GM19372 (cell line): Measurements from ENCODE around the gene ANO10.
A peak's percentile ranks its signal among the peaks of the same experiment; 100 is the strongest.
"Not testable (repeated sequence)": the region's sequence is repeated elsewhere in the genome, so short reads cannot be mapped to it uniquely, and the experiment has no call there.

ENCODE experiments used
- ATAC-seq: cut with Tn5 transposase; IDR thresholded peaks from one replicate; pipeline ENCODE4 v1.9.1; 2021; ENCODE audit warnings: mild to moderate bottlenecking, low read depth, moderate library complexity; ENCODE audit not compliant: unreplicated experiment

ANO10 gene

GRCh38 chr3:43629257-43629656 is 7.4 kb upstream of the ANO10 start:
- ATAC-seq: peak; percentile 67

GRCh38 chr3:43627360-43627759 is 5.5 kb upstream of the ANO10 start:
- ATAC-seq: no peak

GRCh38 chr3:43624619-43625305 is 3.0 kb upstream of the ANO10 start:
- no peak for ATAC-seq

DNA sequence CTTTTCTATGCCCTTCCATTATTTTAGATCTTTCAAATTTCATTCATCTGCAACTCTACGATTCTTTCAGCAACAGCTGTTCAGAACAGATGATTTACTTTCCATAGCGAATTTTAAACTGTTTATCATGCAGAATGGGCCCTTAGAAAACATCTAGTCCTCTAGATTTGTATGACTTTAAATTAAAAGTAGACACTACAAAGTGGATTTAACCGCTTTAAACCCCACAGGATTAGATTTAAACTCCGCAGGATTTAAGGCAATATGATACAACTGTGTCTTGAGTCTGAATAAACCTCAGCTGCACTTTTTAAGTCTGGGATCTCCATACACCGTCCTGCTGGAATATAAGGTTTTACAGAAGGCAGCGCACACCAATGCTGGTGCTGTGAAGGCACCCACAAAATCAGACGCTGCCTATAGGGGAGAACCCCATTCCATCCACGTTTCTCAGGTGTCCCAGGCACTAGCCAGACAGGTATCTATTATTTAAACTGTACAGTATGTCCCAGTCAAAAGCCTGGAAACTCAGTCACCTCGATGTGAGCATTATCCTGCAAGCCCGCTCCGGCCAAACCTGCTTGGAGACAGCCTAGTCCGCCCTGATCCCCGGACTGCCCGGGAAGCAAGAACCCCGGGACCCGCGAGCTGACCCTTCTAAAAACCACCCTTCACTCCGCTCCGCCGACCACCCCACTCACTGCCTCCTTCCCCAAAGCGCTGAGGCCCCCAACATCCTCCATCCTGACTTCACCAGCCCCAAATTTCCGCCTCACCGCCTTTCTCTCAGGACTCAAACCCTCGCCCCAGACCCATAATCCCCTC is 768 bp downstream of the ANO10 start:
- no peak for ATAC-seq

DNA sequence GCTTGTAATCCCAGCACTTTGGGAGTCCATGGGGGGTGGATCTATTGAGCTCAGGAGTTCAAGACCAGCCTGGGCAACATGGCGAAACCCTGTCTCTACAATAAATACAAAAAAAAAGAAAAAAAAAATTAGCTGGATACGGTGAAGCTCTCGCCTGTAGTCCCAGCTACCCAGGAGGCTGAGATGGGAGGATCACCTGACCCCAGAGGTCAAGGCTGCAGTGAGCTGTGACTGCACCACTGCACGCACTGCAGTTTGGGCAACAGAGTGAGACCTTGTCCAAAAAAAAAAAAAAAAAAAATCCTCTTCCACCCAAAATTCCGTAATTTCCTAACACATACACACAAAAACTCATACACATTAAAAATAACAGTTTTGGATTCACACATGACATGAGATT is 2.2 kb downstream of the ANO10 start:
- no peak for ATAC-seq

GRCh38 chr3:43618142-43618541 is 3.7 kb downstream of the ANO10 start:
- no peak for ATAC-seq

DNA sequence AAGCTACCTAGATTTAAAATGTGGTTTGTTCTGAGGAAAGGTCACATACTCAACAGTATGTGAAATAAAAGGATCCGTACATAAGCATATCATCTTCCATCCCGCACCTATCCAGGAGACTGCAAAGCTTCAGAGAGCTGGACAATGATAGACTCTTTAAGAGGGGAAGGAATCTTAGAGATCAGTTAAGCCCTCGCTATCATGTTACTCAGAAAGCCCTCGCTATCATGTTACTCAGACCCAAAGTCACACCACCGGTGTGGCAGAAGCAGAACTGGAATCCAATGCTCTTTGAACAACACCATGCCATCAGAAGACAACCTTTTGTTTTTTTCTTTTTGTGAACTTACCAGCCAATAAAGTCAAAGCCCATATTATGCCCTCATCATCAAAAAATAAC is 5.8 kb downstream of the ANO10 start:
- ATAC-seq: no peak

DNA sequence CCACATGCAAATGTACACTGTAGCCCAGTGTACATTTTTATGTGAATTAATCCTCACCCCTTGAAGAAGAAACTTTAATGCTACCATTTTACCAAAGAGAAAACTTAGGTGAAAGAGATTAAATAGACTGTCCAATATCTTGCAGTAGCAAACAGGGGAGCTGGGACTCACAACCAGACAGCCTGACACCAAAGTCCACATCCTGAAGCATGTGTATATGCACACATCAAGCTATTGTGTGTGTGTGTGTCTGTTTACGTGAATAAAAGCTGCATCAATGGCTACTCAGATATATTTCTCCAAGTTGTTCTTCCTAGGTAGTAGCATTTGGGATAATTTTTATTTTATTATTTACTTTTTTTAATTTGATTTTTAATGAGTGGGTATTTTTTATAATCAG is 6.7 kb downstream of the ANO10 start:
- ATAC-seq: no peak

DNA sequence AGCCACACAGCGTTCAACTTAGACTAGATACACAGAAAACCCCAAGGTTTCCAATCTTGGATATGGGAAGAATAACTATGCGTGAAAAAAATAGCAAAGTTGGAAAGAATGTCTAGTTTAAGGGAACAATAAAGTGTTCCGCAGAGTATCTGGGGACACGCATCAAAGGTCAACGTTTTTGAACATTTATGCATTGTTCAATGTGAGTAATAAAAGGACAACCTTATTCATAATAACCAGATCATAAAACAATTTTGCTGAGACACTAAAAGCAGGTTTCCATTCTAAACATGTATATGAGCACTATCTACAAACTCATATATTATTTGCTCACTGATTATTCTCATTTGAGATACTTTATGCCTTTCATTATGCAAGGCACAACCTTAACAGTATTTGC is 7.8 kb downstream of the ANO10 start:
- no peak for ATAC-seq

DNA sequence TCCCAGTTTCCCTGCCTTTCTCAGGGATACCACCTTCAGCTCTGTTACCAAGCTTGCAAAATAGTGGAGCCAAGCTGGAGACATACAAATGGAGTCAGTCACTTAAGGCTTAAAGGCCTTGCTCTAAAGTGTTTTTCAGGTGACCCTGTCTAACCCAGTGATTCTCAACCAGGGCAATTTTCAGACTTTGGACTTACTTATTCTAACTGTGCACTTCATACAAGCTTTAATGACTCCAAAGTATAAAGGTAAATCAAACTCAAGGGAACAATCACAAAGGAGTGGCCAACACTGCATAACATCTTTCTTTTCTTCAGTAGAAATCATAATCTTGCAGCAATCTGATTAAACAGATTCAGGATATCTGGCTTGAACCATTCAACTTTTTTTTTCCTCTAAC is 9.4 kb downstream of the ANO10 start:
- no peak for ATAC-seq

- ATAC-seq: no peak
These were observed 12.4 kb downstream of the ANO10 start for GRCh38 chr3:43609406-43609805.

DNA sequence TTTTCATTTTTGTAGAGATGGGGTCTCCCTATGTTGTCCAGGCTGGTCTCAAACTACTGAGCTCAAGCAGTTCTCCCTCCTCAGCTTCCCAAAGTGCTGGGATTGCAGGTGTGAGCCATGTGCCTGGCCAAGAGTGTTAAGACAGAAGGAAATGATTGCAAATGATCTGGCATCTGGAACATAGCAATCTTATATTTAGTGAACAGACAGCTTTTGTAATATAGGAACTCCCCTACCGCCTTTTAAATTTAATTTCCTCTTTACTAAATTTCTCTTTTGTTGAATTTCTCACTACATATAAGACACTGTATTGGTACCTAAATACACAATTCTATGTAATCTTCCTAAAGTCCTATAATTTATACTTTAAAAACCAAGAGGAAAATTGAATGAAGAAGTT is 13.1 kb downstream of the ANO10 start:
- no peak for ATAC-seq

DNA sequence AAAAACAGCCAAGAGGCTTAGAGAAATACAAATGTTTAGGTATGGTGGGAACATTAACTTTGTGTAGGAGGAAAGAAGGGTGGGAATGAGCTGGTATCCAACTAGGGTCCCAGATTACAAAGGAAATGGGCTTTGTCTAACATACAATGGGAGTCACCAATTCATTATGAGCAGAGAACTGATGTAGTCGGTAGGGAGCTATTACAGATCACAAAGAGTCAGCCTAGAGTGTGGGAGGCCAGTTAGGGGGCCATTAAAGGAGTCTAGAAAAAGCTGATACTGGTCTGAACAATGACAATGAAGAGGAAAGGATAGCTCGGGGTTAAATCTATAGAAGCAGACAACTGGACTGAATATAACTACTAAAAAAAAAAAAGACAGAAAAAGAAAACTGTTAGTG is 15.5 kb downstream of the ANO10 start:
- no peak for ATAC-seq

GRCh38 chr3:43599959-43600358 is 21.9 kb downstream of the ANO10 start:
- ATAC-seq: not testable (repeated sequence)

DNA sequence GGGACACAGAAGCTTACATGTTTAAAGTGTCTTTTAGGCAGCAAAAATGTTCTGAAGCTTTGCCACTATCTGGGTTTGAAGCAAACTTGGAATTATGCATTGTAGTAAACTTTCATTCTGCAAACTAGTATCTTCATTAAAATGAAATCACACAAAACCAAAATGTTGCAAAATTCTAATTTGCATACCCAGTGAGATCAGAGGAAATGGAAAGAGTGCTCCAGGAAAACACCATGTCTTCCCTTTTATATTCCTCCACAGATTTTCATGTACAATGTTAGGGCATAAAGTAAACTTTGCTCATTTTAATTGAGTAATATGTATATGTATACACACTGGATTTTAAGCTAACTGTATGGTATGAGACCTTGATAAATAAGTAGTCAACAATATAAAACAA is 23.9 kb downstream of the ANO10 start:
- ATAC-seq: no peak

GRCh38 chr3:43596178-43596577 is 25.6 kb downstream of the ANO10 start:
- not testable (repeated sequence) for ATAC-seq

DNA sequence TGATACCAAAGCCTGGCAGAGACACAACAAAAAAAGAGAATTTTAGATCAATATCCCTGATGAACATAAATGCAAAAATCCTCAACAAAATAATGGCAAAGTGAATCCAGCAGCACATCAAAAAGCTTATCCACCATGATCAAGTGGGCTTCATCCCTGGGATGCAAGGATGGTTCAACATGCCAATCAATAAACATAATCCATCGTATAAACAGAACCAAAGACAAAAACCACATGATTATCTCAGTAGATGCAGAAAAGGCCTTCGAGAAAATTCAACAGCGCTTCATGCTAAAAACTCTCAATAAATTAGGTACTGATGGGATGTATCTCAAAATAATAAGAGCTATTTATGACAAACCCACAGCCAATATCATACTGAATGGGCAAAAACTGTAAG is 26.5 kb downstream of the ANO10 start:
- ATAC-seq: not testable (repeated sequence)

DNA sequence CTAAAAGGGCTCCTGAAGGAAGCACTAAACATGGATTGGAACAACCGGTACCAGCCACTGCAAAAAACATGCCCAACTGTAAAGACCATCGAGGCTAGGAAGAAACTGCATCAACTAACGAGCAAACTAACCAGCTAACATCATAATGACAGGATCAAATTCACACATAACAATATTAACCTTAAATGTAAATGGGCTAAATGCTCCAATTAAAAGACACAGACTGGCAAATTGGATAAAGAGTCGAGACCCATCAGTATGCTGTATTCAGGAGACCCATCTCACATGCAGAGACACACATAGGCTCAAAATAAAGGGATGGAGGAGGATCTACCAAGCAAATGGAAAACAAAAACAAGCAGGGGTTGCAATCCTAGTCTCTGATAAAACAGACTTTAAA is 28.2 kb downstream of the ANO10 start:
- not testable (repeated sequence) for ATAC-seq

DNA sequence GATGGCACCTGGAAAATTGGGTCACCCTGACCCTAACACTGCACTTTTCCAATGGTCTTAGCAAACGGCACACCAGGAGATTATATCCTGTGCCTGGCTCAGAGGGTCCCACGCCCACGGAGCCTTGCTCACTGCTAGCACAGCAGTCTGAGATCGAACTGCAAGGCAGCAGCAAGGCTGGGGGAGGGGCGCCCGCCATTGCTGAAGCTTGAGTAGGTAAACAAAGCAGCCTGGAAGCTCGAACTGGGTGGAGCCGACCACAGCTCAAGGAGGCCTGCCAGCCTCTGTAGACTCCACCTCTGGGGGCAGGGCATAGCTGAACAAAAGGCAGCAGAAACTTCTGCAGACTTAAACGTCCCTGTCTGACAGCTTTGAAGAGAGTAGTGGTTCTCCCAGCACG is 29.9 kb downstream of the ANO10 start:
- ATAC-seq: not testable (repeated sequence)

DNA sequence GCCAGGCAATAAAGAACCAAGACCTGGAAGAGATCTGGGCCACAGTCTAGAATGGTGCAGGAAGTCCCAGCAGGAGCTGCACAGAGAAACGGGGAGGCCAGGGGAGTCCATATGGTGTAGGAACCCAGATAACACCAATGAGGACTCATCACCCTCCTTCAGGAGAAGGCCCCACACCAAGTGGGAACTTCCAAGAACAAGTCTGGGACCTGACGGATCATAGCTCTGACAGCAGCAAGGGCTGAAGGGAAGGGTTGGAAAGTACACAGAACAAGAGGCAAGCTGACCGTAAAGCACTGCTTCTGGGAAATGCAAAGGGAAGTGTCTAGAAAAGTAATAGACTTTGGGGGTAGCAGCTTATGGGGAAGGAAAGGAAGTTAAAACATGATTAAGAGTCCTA is 34.5 kb downstream of the ANO10 start:
- no peak for ATAC-seq

GRCh38 chr3:43584043-43584826 is 37.6 kb downstream of the ANO10 start:
- ATAC-seq: no peak
